Upper lobe of right lung (tissue), 1 donor: ENCODE results near the gene CDH23. TPM values are rescaled to one million over a fixed set of nuclear protein-coding genes. Genes with fewer than 3 reads are reported as not detected.
A peak's percentile ranks its signal among the peaks of the same experiment; 100 is the strongest.

Experiments used
- ATAC-seq: fragments of 200-7000 bp; cut with Tn5 transposase; one replicate; pipeline ENCODE4 v1.9.1; 2020; ENCODE audit warnings: mild to moderate bottlenecking, moderate library complexity
- DNase-seq: peaks from one replicate; pipeline ENCODE4 v3.0.0-alpha.2; 2020
- H3K27ac ChIP-seq: fragments of 200-600 bp; one replicate; pipeline ENCODE4 v1.8.0; 2022
- H3K27me3 ChIP-seq: fragments of 200-600 bp; one replicate; pipeline ENCODE4 v1.8.0; 2022; ENCODE audit warnings: mild to moderate bottlenecking
- H3K36me3 ChIP-seq: fragments of 200-600 bp; one replicate; pipeline ENCODE4 v1.8.0; 2022
- H3K4me1 ChIP-seq: fragments of 200-600 bp; one replicate; pipeline ENCODE4 v1.8.0; 2022
- H3K4me3 ChIP-seq: fragments of 200-600 bp; one replicate; pipeline ENCODE4 v1.8.0; 2022; ENCODE audit warnings: mild to moderate bottlenecking
- H3K9me3 ChIP-seq: fragments of 200-600 bp; one replicate; pipeline ENCODE4 v1.8.0; 2022
- intact Hi-C: fragments of 100-400 bp; cut with DNase I; formaldehyde crosslinking; loops from one replicate; pipeline ENCODE4 v1.11.0; 2022
- total RNA-seq: library from RNA; stranded (reverse); fragmentation: NEBNext Ultra II Directional; extraction: Animal tissue kit (Norgen Biotek cat#: 25700); gene quantifications from one replicate; pipeline ENCODE4 v1.2.1, GENCODE V29; 2021
- TF ChIP-seq, protein P1 (sequence below): fragments of 200-600 bp; IDR thresholded peaks from one replicate; pipeline ENCODE4 v1.8.0; 2022; ENCODE audit warnings: antibody characterized with exemption
- donor health status: DM: no; HTN: yes; CAD: no; lungs with severe emphysema.

Gene CDH23
- total RNA-seq, 1 donor from 2014 or later = 10.9 TPM

DNA sequence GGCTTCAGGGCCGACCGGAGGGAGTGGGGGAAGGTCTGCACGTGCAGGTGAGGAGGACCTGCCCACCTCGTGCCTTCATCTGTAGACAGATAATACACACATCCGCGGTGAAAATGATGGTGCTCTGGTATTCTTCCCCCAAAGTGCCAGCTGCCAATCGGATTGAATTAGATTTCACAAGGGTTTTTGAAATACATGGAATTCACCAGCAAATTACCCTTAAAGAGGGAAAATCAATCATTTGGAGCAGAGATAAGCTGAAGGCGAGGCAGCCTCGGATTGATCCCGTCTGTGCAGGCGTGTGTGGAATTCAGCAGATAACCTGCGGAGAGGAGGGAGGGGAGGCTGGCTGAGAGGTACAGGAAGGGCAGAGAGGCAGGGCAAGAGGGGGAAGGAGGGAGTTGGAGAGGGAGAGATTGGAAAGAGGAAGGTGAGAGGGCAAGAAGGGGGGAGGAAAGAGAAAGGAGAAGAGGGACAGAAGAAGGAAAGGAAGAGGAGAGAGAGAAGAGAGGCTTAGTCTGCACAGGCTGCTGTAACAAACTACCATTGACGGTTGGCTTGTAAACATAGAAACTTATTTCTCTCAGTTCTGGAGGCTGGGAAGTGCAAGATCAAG is 238.6 kb downstream of the CDH23 start:
- no peaks in the 10 kb centered on the region for H3K27me3 ChIP-seq
- H3K4me1 ChIP-seq = peaks cover 6% of the 10 kb centered on the region
- H3K9me3 ChIP-seq = no peaks in the 10 kb centered on the region
- ATAC-seq = no peak
- H3K4me3 ChIP-seq = no peak overlapping the region
- TF ChIP-seq, protein P1, sequence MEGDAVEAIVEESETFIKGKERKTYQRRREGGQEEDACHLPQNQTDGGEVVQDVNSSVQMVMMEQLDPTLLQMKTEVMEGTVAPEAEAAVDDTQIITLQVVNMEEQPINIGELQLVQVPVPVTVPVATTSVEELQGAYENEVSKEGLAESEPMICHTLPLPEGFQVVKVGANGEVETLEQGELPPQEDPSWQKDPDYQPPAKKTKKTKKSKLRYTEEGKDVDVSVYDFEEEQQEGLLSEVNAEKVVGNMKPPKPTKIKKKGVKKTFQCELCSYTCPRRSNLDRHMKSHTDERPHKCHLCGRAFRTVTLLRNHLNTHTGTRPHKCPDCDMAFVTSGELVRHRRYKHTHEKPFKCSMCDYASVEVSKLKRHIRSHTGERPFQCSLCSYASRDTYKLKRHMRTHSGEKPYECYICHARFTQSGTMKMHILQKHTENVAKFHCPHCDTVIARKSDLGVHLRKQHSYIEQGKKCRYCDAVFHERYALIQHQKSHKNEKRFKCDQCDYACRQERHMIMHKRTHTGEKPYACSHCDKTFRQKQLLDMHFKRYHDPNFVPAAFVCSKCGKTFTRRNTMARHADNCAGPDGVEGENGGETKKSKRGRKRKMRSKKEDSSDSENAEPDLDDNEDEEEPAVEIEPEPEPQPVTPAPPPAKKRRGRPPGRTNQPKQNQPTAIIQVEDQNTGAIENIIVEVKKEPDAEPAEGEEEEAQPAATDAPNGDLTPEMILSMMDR = no peak
- DNase-seq = no peak
- H3K27ac ChIP-seq = no peak overlapping the region
- intact Hi-C loops = no loop called here
- H3K36me3 ChIP-seq = no peaks in the 10 kb centered on the region

DNA sequence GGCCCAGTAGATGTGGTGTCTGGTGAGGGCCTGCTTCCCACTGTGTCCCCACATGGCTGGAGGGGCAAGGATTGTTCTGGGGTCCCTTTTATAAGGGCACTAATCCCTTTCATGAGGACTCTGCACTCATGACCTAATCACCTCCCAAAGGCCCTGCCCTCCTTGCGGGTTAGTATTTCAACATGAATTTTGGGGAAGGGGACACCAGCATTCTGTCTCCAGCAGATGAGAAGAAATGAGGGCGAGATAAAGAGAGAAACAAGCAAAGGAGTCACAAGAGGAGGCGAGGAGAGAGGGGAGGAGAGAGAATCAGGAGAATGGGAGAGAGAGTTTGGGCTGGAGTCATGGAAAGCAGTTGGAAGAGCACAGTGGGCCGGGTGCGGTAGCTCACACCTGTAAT is 239.1 kb downstream of the CDH23 start:
- H3K9me3 ChIP-seq = no peaks in the 10 kb centered on the region
- H3K4me3 ChIP-seq = no peak overlapping the region
- H3K36me3 ChIP-seq = no peaks in the 10 kb centered on the region
- no peaks in the 10 kb centered on the region for H3K27me3 ChIP-seq
- no peak for DNase-seq
- intact Hi-C loops = no loop called here
- peaks cover 6% of the 10 kb centered on the region for H3K4me1 ChIP-seq
- ATAC-seq = peak; percentile 4
- TF ChIP-seq, protein P1 = no peak
- H3K27ac ChIP-seq = no peak overlapping the region

DNA sequence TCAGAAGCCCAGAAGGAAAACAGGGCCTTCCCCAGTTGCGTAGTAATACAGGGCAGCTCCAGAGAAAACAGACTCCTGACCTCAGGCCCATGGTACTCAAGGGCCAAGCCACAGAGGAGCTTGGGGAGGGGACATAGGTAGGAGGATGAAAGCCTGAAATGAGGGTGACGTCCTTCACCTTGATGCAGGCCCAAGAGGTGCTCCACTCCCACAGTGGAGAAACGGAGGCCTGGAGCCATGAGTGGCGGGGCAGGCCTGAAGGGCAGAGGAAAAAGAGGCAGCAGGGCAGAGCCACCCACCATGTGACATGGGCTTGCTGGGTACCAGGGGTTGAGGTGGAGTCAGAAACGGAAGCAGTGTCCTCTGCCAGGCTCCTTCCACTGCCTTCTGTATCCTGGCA is 239.9 kb downstream of the CDH23 start:
- Histone ChIP-seq H3K36me3 (no peaks in the 10 kb centered on the region), H3K9me3 (no peaks in the 10 kb centered on the region), H3K4me3 (no peak overlapping the region), H3K27me3 (no peaks in the 10 kb centered on the region), H3K4me1 (peaks cover 6% of the 10 kb centered on the region), H3K27ac (no peak overlapping the region)
- ATAC-seq (no peak), DNase-seq (no peak)
- TF ChIP-seq, protein P1 = no peak
- intact Hi-C loops = no loop called here

DNA sequence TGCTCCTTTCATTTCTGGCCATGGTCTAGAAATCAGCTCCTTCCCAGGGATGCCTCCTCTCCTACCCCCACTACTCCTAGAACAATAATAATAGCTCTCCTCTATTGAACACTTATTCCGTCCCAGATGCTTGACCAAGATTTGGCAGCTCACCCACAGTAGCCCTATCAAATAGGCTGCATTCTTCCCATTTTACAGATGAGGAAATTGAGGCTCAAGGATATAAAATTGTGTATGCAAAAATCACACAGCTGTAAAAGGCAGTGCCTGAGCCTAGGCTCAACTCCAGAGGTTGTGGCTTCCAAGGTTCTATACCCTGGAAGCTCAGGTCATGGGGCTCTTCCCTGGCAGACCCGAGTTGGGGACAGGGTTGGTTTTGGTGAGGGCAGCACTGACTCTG is 240.6 kb downstream of the CDH23 start:
- Histone ChIP-seq H3K36me3 (no peaks in the 10 kb centered on the region), H3K4me3 (no peak overlapping the region), H3K4me1 (peaks cover 6% of the 10 kb centered on the region), H3K27me3 (no peaks in the 10 kb centered on the region), H3K9me3 (no peaks in the 10 kb centered on the region), H3K27ac (peak overlapping the region; percentile 13)
- TF ChIP-seq, protein P1 = no peak
- no peak for DNase-seq
- no peak for ATAC-seq
- intact Hi-C loops = no loop called here

DNA sequence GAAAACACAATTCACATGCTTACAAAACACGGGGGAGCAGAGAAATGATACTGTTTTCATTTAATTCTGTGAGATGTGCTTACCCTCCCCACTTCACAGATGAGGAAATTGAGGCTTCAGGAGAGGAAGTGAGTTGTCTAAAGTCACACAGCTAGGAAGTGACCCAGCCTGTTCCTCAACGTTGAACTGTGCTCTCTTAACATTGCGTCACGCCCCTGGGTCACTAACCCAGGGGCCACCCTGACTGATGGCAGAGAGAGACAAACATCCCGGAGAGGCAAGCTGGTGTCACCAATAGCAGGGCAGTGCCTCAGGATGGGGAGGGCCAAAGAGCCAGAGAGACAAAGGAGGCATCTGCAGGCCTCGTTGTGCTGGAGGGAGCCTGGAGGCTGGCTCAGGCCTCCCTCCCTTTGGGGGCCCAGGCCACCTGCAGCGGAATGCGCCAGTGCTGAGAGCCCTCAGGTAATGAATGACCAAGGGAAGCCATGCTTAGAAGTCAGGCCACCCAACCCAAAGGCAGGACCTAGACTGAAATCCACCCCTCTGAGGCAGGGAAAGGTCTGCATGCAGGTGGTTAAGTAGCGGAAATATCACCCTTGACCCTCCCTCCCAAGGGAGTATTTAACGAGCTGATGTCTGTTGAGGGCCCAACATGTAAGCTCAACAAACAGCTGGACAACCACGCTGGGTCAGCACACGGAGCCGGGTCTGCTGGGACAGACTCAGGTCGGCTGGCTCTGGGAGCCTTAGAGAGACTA is 241.5 kb downstream of the CDH23 start:
- H3K9me3 ChIP-seq = no peaks in the 10 kb centered on the region
- H3K4me1 ChIP-seq = peaks cover 6% of the 10 kb centered on the region
- H3K36me3 ChIP-seq = no peaks in the 10 kb centered on the region
- H3K4me3 ChIP-seq = peak overlapping the region; percentile 3
- ATAC-seq (peak; percentile 88), DNase-seq (peak; percentile 75)
- TF ChIP-seq, protein P1 = no peak
- peak overlapping the region; percentile 13 for H3K27ac ChIP-seq
- intact Hi-C loops = no loop called here
- H3K27me3 ChIP-seq = no peaks in the 10 kb centered on the region
